SKM-1 treated with dmso at 0.1 percent for 144 hours (cell line): ENCODE data around the gene CPNE4.

Source experiments
- DNase-seq: peaks from one replicate; lab custom pipeline; 2025; ENCODE audit not compliant: unreplicated experiment; lab: John Stamatoyannopoulos, UW

The CPNE4 gene

DNA sequence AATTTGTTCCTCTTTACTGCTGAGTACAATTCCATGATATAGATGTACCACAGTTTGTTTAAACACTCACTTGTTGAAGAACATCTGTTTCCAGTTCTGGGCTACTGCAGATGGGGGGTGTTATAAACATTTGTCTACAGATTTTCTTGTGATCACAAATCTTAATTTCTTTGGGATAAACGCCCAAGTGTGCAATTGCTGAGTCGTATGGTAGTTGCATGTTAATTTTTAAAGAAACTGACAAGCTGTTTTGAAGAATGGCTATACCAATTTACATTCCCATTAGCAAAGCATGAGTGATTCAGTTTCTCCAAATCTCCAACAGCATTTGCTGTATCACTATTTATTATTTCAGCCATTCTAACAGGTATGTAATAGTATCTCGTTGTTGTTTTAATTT, 290.0 kb downstream of the CPNE4 start:
- no peak for DNase-seq

DNA sequence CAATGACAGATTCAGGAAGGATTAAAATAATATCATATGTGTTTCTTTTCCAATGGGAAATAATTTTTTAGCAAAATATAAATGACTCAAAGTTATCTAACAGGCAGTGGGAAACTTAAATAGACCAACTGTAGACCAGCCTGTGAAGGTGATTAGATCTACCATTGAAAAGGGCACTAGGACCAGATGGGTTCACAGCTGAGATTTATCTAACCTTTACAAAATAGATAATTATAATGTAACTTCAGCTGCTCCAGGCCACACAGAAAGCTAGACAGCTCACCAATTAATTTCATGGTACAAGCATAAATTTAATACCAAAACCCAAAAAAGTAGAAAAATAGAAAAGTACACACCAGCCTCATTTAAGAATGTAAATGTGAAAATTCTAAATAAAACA, 291.7 kb downstream of the CPNE4 start:
- no peak for DNase-seq

DNA sequence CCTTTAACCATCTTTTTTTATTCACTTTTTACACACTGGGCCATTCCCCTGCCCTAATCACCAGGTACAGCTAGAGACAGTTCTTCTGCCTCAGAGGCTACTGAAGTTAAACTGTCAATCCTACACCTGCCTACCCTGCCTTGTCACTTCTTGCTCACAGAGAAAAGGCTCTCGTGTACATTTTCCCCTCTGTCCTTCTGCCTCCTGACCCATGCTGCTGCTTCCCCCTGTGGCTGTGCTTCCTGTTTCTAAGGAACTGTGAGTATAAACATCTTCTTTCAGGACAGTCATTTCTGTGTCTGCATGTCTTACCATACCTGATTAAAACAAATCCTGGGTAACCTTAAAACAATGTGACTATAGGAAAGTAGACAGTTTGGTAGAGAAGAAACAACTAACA, 295.6 kb downstream of the CPNE4 start:
- DNase-seq = no peak

DNA sequence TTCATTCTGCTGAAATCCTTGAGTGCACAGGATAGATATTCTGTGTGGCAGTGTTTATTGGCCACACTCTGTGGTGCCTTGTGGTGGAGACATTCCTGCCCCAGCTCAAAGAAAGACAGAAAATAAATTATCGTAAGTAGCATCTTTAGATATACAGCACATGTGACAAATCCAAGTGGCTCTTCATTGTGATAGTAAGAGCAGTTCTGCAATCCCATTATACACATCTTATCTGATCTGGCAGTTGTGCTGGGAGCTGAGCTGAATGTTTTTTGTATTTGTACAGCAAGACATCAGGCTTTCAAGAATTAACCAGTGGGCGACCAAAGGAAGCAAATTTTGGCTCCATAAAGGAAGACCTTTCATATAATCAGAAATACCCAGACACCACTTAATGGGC, 296.7 kb downstream of the CPNE4 start:
- no peak for DNase-seq

DNA sequence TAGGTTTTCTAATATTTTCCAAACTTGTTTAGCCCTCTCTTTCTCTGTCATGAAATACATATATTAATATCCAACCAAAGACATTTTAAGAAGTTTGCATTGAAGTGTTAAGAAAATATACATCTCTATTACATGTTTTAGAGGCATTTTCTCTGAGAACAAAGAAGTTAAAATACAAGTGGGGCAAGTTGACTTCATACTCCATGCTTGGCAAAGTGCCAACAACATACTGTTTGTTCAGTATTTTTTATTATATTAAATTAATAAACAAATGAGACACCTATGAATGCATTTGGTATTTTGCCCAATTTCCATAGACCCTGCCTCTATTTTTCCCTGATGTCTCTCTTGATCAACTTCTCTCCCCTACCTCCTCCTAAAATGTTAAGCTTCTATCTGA, 299.3 kb downstream of the CPNE4 start:
- no peak for DNase-seq

DNA sequence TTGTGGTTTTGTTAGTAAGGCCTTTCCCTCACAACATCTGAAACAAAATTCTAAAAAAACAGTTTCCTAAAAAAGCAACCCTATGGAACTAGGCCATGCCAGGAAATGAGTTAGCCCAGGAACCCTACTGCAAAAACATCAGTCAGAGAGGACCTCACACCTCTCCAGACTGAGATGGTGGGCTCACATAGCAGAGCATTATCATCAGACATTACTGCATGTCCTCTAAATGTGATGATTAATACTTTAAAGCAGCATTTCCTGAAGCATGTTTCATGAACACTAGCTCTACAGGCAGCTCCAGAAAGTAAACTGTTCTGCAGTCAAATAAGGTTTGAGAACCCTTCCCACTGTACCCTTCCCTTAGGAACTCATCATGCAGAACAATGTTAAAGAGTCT, 299.7 kb downstream of the CPNE4 start:
- DNase-seq = no peak

DNA sequence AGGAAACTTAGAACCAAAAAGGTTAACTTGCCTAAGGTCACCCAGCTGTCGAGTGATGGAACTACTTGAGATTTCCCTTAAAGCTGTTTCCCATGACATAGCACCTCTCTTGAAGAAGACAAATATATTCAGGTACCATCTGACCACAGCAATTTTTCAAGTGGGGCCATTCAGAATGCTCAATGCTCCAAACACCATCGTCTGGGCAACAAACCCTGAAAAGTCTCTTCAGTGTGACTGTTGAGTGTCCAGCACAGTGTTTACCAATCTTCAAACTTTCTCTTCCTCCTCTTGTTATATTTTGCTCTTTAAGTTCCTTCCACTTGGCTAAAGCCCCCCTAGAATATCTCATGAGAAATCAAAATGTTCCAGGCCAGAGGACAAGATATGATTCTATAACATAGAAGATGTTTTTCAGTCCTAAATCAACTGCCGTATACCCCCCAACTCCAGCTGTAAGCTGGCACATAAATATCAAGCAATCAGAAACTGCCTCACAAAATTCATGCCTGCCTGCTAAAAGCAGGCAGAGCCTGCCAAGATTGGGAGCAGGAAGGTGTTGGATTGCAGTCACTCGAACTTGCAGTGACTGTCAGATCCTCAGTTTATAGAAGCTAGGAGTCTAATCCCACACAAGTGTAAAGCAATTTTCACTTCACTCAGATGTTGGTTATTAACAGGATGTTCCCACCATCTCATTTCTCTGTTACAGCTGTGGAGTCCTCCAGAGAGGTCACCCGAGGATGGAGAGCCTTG, 301.6 kb downstream of the CPNE4 start:
- no peak for DNase-seq

DNA sequence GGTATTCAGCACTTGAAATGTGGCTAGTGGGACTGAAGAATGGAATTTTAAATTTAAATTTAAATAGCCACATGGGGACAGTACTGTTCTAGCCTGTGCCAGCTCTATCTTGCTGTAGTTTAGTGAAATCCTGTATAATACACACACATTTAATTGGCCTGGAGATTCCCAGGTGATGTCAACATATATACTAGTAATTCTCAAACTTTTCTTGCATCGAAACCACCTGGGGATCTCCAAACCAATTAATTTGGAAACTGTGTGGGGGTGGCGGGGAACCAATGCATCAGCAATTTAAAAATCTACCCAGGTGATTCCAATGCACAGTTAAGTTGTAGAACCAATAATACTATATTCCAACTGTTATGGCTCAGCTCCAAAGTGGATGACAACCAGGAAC, 303.1 kb downstream of the CPNE4 start:
- no peak for DNase-seq

DNA sequence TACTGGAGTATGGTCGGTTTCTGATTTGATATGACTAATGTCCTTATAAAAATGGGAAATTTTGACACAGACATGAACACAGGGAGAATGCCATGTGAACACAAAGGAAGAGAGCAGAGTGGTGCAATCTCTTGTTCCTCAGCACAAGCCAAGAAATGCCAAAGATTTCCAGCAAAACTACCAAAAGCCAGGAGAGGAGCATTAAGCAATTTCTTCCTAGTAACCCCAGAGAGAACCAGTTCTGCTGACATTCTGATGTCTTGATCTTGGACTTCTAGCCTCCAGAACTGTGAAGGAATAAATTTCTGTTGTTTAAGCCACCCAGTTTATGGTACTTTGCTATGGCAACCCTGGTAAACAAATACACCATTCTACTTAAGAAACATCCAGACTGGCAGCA, 304.2 kb downstream of the CPNE4 start:
- no peak for DNase-seq

DNA sequence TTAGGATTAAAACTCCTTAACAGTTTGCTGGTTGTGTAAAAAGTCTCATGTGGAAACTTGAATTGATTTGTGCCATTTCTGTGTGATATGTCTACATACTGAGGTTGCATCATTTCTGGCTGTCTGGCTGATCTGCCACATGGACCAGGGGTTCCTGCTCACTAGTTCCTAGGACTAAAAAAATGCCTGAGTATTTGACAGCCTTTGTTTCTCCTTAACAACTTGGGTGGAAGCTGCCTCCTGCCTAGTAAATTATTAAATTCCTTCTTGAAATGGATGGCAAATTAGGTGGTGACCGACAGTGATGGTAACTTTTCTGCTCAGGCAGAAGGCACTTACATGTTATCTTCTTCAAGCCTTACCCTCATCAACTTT, 305.2 kb downstream of the CPNE4 start:
- DNase-seq = no peak

DNA sequence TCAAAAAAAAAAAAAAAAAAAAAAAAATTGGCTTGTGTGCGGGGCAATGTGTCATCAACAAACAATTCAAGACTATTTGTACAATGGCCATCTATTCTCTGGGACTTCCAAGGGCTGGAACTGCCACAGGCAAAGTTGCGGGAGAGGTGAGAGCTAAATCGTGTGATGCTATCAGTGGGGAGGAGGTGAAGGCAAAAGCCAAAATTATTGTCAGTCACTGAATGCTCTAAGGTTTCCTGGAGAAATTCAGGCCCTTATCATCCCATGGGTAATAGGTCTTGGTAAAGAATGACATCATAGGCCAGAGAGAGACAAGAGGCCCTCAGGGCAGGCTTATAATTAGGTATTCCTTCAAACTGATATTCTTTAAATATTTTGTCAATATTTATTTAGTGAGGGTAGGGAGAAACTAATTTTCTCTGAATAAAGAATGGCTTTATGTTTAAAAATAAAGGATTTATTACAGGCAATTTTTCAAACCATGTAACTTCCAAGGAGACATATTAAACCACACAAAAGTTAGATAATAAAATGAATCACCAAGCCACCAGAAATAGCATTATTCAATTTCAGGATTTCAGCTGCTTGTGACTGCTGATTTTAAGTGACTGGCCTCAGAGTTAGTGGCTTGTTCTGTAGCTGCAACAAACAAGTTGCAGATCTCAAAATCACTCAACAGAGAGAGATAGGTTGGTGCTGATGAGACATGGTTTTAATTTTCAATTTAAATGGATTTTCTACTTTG, 305.7 kb downstream of the CPNE4 start:
- no peak for DNase-seq

DNA sequence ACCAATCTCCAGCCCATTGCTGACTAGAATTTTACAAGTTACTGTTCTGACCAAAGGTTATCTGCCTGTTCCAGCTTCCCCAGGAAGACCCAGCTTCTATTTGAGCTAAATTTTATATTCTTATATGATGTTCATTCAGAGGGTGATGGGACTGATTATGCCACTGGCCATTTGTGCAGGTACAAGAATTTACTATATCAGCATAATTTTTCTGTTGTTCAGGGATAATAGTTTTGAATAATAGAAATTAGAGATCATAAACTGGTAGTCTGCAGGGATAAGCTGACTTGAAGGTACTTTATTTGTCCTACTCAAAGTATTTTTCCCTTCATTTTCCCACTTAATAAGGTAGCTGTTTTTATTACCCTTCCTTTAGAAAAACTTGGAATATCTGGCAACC, 309.4 kb downstream of the CPNE4 start:
- no peak for DNase-seq

DNA sequence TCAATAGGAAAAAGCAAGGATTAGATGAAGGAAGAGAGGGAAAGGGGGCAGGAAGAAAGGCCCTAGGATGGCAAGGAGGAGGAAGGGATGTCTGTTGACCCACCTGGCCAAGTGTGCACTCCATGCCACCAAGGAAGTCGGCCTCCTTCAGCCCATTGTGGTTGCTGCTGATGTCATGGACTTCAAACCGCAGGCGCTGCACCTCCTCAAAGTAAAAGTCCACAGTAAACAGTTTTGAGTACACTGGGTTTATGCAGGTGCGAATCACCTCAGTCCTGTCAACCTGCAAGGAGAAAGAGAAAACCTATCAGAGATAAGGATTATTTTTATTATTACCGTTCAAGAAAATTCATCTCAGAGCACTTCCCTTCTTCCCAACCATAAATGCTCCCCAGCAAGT, 311.5 kb downstream of the CPNE4 start:
- no peak for DNase-seq

DNA sequence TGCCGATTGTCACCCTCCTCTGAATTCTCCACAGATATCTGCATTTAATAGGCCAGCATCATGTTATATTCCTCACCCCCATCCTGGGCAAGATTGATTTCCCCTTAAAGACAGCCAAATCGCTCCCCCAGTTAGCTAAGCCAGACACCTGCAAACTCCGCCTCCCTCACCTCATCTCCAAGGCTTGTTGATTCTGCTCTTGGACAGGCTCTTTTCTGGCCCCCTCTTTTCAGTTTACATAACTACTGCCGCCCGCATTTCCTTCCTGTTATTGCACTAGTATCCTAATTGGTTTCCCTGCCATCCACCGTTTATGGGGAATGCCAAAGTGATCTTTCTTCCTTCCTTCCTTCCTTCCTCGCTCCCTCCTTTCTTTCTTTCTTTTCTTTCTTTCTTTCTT, 317.3 kb downstream of the CPNE4 start:
- no peak for DNase-seq

DNA sequence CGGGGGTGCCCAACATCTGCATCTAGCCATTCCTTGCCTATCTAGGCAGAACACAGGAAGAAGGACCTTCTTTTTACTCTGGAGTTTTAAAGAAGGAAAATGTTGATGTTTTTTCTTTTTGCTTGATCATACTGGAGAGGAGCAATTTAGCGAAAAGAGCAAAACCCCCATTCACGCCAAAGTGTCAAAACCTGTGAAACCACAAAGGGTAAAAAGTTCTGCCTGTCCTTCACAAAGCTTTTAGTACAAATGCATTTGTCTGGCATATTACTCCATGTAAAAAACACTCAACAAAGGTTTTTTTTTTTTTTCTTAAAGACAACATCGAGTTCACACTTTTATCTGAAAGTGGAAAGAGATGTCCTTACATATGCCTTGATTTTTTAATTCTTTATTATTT, 317.9 kb downstream of the CPNE4 start:
- no peak for DNase-seq

DNA sequence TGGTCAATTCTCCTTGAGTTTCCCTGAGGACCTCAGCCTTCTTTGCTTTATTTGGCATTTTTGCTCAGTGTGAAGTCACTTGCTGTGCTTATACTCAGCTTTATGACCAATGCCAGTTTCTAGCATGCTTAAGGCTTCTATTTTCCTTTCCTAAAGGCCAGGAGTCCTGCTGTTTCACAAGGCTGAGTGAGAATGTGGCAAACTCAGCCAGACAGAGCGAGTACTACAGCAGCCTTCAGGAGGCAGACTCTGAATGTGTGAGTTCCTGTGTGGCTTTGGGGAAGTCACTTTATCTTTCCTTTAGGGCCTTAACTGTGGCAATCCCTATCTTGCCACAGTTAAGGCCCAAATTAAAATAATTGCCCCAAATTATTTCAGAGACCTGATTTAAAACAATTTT, 318.8 kb downstream of the CPNE4 start:
- DNase-seq = peak; percentile 35

DNA sequence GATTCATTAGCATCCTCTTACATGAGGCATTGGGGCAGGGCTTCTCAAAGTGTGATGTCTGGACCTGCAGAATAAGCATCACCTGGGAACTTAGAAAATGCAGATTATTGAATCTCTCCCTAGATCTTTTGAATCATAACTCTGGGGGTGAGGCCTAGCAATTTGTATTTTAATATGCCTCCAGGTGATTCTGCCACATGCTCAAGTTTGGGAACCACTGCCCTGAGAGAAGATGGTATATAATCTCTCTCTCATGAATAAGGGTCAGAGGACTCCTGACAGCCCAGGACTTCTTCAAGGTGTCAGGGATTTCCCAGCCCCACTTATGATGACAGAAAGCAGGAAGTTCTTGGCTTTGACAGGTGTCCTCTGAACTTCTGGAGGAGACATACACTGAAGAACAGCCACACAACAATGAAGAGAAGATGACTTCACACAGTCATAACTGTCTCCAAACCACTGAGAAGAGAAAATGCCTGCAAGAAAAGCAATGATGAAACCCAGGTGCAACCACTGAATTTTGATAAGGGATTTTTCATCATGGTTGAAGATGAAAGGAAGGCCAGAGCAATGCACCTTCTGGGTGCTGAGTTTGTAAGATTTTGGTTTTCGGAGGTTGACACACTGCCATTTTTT, 320.1 kb downstream of the CPNE4 start:
- no peak for DNase-seq

DNA sequence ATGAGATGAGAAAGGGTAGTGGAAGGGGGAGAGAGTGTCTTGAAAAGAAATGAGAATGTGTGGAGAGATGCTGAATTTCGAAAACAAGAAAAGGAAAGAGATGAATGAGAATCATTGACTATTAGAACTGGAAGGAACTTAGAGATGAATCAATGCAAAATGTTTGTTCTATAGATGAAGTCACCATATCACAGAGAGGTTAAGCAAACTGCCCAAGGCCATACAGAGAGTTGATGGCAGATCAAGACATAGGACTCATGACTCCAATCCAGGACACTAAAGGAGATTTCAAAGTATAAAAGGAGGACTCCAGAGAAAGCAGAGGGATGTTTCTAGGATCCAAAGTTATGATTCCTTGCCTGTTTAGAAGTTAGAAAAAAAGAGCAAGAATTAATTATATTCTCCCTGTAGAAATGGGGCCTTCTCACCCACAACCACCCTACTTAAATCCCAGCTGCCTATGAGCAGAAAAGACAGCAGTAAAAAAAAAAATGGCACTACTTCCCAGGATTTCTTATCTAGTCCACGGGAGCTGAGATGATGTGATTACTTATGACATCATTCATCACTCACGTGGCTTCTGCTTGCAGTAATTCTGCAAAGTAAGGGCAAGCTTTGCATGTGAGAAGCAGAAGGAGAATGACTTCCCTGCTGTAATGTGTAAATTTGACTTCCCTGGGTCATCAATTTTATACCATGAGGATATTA, 321.2 kb downstream of the CPNE4 start:
- no peak for DNase-seq

DNA sequence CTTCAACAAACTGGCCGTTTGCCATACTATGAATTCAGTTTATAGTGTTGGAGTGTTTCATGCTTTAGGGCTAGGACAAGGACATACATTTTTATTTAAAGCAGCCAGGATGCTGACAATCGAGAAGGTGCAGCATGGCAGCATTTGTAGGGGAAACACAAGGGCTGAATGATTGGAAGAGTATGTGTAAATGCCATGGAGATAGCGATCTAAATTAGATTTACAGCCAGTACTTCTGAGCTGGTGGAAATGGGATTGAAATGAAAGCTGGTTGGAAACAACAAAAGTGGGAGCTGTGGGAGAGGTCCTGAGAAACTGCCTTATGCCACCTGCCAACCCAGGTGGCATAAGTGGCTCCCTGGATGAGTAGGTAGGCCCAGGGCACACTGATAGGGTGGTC, 322.2 kb downstream of the CPNE4 start:
- no peak for DNase-seq

DNA sequence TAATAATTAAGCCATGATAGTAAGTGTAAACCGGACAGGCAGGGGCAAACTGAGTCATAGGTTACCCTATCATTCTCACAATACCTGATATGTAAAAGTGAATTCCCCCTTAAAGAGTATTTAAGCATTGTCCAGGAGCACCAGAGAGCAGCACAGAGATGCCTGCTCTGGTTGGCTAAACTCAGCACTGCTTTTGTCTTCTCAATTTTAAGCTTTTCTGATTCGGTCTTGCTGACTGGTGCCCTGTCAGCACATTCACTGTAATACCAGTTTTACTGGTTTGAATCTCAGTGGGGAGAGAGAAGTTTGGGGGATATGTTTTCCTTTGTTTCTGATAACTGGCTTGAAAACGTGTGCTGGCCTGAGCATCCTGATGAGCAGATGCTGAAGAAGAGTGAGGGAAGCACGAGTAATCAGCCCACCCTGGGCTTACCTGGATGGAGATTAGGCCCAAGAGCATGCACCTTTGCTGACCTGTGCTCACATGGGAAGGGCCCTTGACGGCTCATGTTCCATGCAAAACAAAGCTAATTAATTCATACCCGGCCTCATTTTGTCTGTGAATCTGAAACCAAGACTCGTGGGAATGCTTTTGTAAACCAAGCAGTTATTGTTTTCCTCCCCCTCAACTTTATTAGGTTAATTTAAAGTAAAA, 323.6 kb downstream of the CPNE4 start:
- no peak for DNase-seq

DNA sequence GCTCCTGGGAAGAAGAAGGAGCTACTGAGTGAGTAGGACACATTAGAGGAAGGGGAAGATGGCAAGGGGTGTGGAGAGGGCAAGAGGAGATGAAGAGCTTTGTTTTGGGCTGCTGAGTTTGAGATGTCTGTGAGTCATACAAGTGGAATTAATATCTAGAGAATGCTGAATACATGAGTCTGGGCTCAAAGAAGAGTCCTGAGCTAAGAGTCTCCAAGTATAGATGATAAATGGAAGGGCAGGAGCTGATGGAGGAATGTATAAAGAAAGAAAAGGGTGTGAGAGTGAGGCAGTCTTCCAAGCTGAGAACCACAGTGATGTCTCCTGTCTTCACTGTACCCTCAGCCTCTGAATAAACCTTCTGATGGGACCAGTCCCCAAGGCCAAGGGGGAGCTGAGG, 326.6 kb downstream of the CPNE4 start:
- no peak for DNase-seq
